Hepatocyte (in vitro differentiated cells): Measurements from ENCODE around the gene ZNF91. TPM values are rescaled to one million over a fixed set of nuclear protein-coding genes. Genes with fewer than 3 reads are reported as not detected.
"Not testable (repeated sequence)": the region's sequence is repeated elsewhere in the genome, so short reads cannot be mapped to it uniquely, and the experiment has no call there.

Source experiments
- DNase-seq: peaks from one replicate; pipeline ENCODE4 v3.0.0-alpha.2; 2016; ENCODE audit warnings: low spot score
- H2AFZ ChIP-seq: fragments of 200-600 bp; sonication (generic); 2 replicates; pipeline ENCODE4 v1.6.0; 2016; ENCODE audit warnings: antibody characterized with exemption, mild to moderate bottlenecking
- H3K27ac ChIP-seq: fragments of 200-600 bp; sonication (generic); 2 replicates; pipeline ENCODE4 v1.5.1; 2016; ENCODE audit warnings: mild to moderate bottlenecking
- H3K27me3 ChIP-seq: fragments of 200-600 bp; sonication (generic); 2 replicates; pipeline ENCODE4 v1.6.1; 2016
- H3K36me3 ChIP-seq: fragments of 200-600 bp; sonication (generic); replicated peaks from 2 replicates; pipeline ENCODE4 v1.5.1; 2016; ENCODE audit warnings: low read depth; ENCODE audit not compliant: insufficient read depth
- H3K4me1 ChIP-seq: fragments of 200-600 bp; sonication (generic); 2 replicates; pipeline ENCODE4 v1.5.1; 2016; ENCODE audit warnings: mild to moderate bottlenecking, moderate library complexity; ENCODE audit not compliant: insufficient read depth
- H3K4me2 ChIP-seq: fragments of 200-600 bp; sonication (generic); 2 replicates; pipeline ENCODE4 v1.6.0; 2016
- H3K4me3 ChIP-seq: fragments of 200-600 bp; sonication (generic); 2 replicates; pipeline ENCODE4 v1.5.1; 2016; ENCODE audit warnings: mild to moderate bottlenecking
- H3K79me2 ChIP-seq: fragments of 200-600 bp; sonication (generic); 2 replicates; pipeline ENCODE4 v1.6.0; 2017; ENCODE audit warnings: mild to moderate bottlenecking
- H3K9me2 ChIP-seq: fragments of 200-600 bp; sonication (generic); replicated peaks from 2 replicates; pipeline ENCODE4 v1.6.0; 2017; ENCODE audit warnings: mild to moderate bottlenecking; ENCODE audit not compliant: insufficient read depth
- H3K9me3 ChIP-seq: fragments of 200-600 bp; sonication (generic); 2 replicates; pipeline ENCODE4 v1.5.1; 2016; ENCODE audit warnings: low read depth, mild to moderate bottlenecking
- H4K20me1 ChIP-seq: fragments of 200-600 bp; sonication (generic); 2 replicates; pipeline ENCODE4 v1.6.0; 2016; ENCODE audit warnings: mild to moderate bottlenecking; ENCODE audit not compliant: insufficient read depth, poor library complexity, severe bottlenecking
- CTCF ChIP-seq: fragments of 200-600 bp; sonication (generic); IDR thresholded peaks from 2 replicates; pipeline ENCODE4 v1.5.1; 2016; ENCODE audit warnings: antibody characterized with exemption, mild to moderate bottlenecking; ENCODE audit not compliant: poor library complexity
- EZH2 ChIP-seq: fragments of 200-600 bp; sonication (generic); IDR thresholded peaks from 2 replicates; pipeline ENCODE4 v1.6.1; 2016; ENCODE audit warnings: antibody characterized with exemption, mild to moderate bottlenecking, borderline replicate concordance
- EZH2phosphoT487 ChIP-seq: fragments of 200-600 bp; sonication (generic); IDR thresholded peaks from one replicate; pipeline ENCODE4 v1.6.1; 2018; ENCODE audit warnings: antibody characterized with exemption, mild to moderate bottlenecking, low read depth, moderate library complexity; ENCODE audit not compliant: unreplicated experiment, severe bottlenecking
- WGBS: methylation state at CpG from one replicate; pipeline ENCODE4 v1.1.6; 2016; ENCODE audit warnings: low lambda C conversion rate; ENCODE audit errors: missing lambda C conversion rate; 5-methylcytosine and 5-hydroxymethylcytosine counted together
- polyA plus RNA-seq: library from polyadenylated mRNA; unstranded; fragments of >200 nt; fragmentation: Nextera tagmentation; extraction: Ambion mirVana; gene quantifications from 2 replicates; pipeline ENCODE4 v1.2.1, GENCODE V29; 2016
- total RNA-seq: library from RNA; depleted of rRNA; stranded (reverse); fragments of >200 nt; gene quantifications from 2 replicates; pipeline ENCODE4 v1.2.3, GENCODE V29; 2014

ZNF91 gene
- total and polyA plus RNA-seq, 2 experiments from 2014 or later, result 25.2 to 68.3 TPM

- Histone ChIP-seq H3K27me3 (no peaks in the 10 kb centered on the region), H3K9me2 (no peaks in the 10 kb centered on the region)
Observed at GRCh38 chr19:23321953-23322549, 73.2 kb downstream of the ZNF91 start.

GRCh38 chr19:23321403-23321802 is 73.9 kb downstream of the ZNF91 start:
- not testable (repeated sequence) for H3K4me2 ChIP-seq, H3K9me3 ChIP-seq, H4K20me1 ChIP-seq

More at GRCh38 chr19:23321953-23322549, 73.2 kb downstream of the ZNF91 start:
- H3K4me1 ChIP-seq, result no peaks in the 10 kb centered on the region
- no peaks in the 10 kb centered on the region for H3K79me2 ChIP-seq
- no peak overlapping the region for H3K4me2 ChIP-seq
- no peak for TF ChIP-seq EZH2phosphoT487
- no peak for TF ChIP-seq CTCF
- no peak for TF ChIP-seq EZH2
- no peaks in the 10 kb centered on the region for H3K9me3 ChIP-seq
- DNase-seq, result no peak
- H3K36me3 ChIP-seq, result no peaks in the 10 kb centered on the region
- no peaks in the 10 kb centered on the region for H4K20me1 ChIP-seq
- no peak overlapping the region for H2AFZ ChIP-seq
- 84% methylated on average over 4 of the region's 4 CpGs for WGBS
- no peak overlapping the region for H3K27ac ChIP-seq
- no peak overlapping the region for H3K4me3 ChIP-seq

GRCh38 chr19:23319571-23319970 is 75.7 kb downstream of the ZNF91 start:
- not testable (repeated sequence) for H3K27me3 ChIP-seq, H3K4me1 ChIP-seq, H3K79me2 ChIP-seq, H3K4me3 ChIP-seq, H3K27ac ChIP-seq, H3K9me2 ChIP-seq, H3K36me3 ChIP-seq, H2AFZ ChIP-seq, H4K20me1 ChIP-seq, H3K4me2 ChIP-seq, DNase-seq, H3K9me3 ChIP-seq
- WGBS, result 97% methylated on average over 3 of the region's 3 CpGs

More at GRCh38 chr19:23321403-23321802, 73.9 kb downstream of the ZNF91 start:
- H3K4me1 ChIP-seq, H3K79me2 ChIP-seq, H2AFZ ChIP-seq, H3K9me2 ChIP-seq, H3K4me3 ChIP-seq, H3K27me3 ChIP-seq, DNase-seq, H3K27ac ChIP-seq, H3K36me3 ChIP-seq: not testable (repeated sequence)

GRCh38 chr19:23318941-23319340 is 76.3 kb downstream of the ZNF91 start:
- not testable (repeated sequence) for H3K9me3 ChIP-seq, DNase-seq

GRCh38 chr19:23318143-23318542 is 77.1 kb downstream of the ZNF91 start:
- TF ChIP-seq EZH2 (no peak), EZH2phosphoT487 (no peak), CTCF (no peak)

More at GRCh38 chr19:23318941-23319340, 76.3 kb downstream of the ZNF91 start:
- H3K36me3 ChIP-seq, H4K20me1 ChIP-seq, H3K4me1 ChIP-seq, H3K27ac ChIP-seq, H3K27me3 ChIP-seq, H3K9me2 ChIP-seq, H3K4me2 ChIP-seq, H3K4me3 ChIP-seq, H3K79me2 ChIP-seq, H2AFZ ChIP-seq: not testable (repeated sequence)
- WGBS, result 100% methylated on average over 2 of the region's 2 CpGs

More at GRCh38 chr19:23318143-23318542, 77.1 kb downstream of the ZNF91 start:
- Histone ChIP-seq H3K4me1 (no peaks in the 10 kb centered on the region), H3K27ac (no peak overlapping the region), H3K36me3 (no peaks in the 10 kb centered on the region), H3K4me2 (no peak overlapping the region), H3K4me3 (no peak overlapping the region), H2AFZ (no peak overlapping the region), H3K79me2 (no peaks in the 10 kb centered on the region), H3K9me2 (no peaks in the 10 kb centered on the region), H3K27me3 (no peaks in the 10 kb centered on the region), H4K20me1 (no peaks in the 10 kb centered on the region), H3K9me3 (no peaks in the 10 kb centered on the region)
- 100% methylated on average over 1 of the region's 1 CpG for WGBS
- no peak for DNase-seq
